Thyroid gland (tissue), 4 donors: ENCODE measurements around the gene DUS3L.

Experiments used
- POLR2A ChIP-seq, 2 donors: fragments of 450-650 bp; IDR thresholded peaks; one replicate each; pipeline ENCODE4 v1.6.1; 2017; ENCODE audit warnings: antibody characterized with exemption in 2 of 2, mild to moderate bottlenecking in 2 of 2, moderate library complexity in 1 of 2
- TF ChIP-seq, protein P1 (sequence below), 6 experiments: fragments of 200-600 bp in 3 of 6; fragments of 450-650 bp in 3 of 6; sonication (generic) in 3 of 6; IDR thresholded peaks; one replicate each; pipeline ENCODE4 v1.5.1; 2016 to 2019; ENCODE audit warnings: antibody characterized with exemption in 6 of 6, mild to moderate bottlenecking in 2 of 6, inconsistent platforms in 1 of 6, moderate library complexity in 1 of 6

- TF ChIP-seq, protein P1, sequence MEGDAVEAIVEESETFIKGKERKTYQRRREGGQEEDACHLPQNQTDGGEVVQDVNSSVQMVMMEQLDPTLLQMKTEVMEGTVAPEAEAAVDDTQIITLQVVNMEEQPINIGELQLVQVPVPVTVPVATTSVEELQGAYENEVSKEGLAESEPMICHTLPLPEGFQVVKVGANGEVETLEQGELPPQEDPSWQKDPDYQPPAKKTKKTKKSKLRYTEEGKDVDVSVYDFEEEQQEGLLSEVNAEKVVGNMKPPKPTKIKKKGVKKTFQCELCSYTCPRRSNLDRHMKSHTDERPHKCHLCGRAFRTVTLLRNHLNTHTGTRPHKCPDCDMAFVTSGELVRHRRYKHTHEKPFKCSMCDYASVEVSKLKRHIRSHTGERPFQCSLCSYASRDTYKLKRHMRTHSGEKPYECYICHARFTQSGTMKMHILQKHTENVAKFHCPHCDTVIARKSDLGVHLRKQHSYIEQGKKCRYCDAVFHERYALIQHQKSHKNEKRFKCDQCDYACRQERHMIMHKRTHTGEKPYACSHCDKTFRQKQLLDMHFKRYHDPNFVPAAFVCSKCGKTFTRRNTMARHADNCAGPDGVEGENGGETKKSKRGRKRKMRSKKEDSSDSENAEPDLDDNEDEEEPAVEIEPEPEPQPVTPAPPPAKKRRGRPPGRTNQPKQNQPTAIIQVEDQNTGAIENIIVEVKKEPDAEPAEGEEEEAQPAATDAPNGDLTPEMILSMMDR (IDR thresholded peaks at IDR 0.05) = no peak
- TF ChIP-seq POLR2A (IDR thresholded peaks at IDR 0.05) = no peak
Observed at GRCh38 chr19:5839065-5840017, 48.4 kb upstream of the DUS3L start, which contains the start of gene FUT6.
